Stimulated activated CD4-positive, alpha-beta T cell treated with anti-CD3 and anti-CD28 coated beads, Interleukin-15, amount 100 ng/mL, for 24 hours (primary cell): ENCODE results near the gene B4GALT2.

Experiments used
- DNase-seq: peaks from one replicate; pipeline ENCODE4 v3.0.0-alpha.2; 2020

Gene B4GALT2

DNA sequence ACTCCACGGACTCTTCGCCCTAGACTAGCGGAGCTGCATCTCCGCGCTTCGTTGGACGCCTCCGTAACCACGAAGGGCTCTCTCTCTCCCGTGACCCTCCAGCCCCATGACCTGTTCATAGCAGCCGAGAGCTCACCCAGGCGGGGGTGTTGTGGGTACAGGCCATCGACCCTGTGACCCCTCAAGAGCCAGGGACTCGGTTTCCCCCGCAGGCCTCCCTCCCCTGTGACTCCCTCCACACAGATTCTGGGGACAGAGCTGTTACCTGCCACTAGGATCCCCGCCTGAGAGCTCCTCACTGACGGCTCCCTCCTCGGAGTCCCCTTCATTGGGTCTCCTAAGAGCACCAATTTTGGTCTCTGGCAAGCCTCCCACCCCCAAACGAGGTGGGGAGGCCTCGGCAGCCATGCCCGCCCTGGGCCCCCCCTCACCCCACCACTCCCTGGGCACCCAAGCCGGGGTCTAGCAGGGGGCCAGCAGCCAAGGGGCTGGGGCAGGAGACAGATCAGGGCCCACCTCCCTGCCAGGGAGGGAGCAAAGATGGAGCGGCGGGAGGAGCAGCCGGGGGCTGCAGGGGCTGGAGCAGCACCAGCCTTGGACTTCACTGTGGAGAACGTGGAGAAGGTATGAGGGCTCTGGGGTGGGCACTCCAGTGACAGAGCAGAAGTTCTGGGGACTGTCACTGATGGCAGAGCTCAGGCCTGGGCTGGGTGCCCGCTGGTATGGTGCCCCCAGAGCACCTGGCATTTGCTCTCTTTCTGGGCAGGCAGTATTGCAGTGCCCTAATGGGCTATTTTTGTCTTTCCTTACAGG lies 31.7 kb upstream of the B4GALT2 start:
- DNase-seq: no peak

DNA sequence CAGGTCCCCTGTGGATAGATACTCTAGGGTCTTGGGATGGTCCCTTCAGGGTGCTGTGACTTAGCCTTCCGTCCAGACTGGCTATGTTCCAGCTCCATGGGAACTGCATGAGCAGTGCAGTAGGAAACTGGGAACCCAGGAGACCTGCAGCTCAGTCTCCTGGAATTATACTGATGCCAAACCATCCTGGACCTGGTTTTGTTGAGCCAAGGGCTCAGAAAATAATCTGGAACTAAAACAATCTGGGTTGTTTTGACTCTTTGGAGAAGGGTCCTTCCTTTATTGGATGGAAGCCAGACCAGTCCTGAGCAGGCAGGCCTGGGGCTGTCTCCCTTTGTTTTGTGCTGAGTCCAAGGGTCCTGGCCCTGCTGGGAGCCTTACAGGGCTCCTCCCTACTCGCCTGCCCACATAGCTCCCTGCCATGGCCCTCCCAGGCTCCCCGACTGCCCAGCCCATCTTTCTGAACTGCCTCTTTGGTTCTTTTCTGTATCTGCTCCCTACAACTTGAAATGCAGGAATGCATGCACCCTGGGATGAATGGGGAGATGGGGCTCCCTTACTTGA lies 31.1 kb upstream of the B4GALT2 start:
- no peak for DNase-seq

DNA sequence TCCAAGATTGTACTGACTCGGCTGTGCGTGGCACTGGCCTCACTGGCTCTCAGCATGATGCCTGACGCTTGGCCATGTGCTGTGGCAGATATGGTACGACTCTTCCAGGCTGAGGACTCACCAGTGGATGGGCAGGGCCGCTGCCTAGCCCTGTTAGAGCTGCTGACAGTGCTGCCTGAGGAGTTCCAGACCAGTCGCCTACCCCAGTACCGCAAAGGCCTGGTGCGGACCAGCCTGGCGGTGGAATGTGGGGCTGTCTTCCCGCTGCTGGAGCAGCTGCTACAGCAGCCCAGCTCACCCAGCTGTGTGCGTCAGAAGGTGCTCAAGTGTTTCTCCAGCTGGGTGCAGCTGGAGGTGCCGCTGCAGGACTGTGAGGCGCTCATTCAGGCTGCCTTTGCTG lies 29.3 kb upstream of the B4GALT2 start:
- DNase-seq: no peak

DNA sequence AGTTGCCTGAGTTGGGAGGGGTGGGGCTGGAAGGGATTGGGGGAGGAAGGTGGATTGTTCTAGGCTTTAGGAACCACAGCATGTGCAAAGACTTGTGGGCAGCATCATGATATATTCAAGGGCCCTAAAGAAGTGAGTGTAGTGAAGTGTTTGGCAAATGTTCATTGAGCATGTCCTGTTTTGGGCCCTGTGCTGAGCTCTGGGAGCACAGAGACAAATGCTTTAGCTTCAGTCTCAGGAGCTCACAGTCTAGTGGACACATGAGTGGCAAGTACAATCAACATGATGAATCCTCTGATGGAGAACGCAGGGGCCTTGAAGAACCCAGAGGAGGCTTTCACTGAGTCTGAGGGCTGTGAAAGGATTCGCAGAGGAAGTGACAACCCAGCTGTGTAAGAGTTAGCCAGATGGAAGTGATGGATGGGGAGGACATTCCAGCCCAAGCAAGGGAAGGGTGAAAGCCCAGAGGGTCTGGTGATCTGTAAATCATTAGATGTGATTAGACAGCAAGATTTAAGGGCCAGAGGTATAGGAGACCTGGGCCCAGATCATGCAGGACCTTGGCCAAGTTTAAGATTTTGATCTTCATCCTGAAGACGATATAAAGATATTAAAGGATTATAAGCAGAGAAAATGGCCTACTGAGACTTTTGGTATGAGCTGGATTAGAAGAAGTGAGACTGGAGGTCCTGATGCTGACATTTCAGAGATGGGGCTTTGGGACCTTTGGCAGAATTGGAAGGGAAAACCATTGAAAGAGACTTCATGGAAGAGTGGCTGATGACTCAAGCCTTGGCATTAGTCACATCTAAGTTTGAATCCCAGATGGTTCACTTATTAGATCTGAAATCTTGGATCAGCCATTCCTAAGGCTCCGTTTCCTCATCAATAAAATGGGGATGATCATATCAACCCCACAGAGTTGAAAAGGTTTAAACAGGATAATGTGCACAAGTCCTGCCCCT lies 27.7 kb upstream of the B4GALT2 start:
- no peak for DNase-seq

DNA sequence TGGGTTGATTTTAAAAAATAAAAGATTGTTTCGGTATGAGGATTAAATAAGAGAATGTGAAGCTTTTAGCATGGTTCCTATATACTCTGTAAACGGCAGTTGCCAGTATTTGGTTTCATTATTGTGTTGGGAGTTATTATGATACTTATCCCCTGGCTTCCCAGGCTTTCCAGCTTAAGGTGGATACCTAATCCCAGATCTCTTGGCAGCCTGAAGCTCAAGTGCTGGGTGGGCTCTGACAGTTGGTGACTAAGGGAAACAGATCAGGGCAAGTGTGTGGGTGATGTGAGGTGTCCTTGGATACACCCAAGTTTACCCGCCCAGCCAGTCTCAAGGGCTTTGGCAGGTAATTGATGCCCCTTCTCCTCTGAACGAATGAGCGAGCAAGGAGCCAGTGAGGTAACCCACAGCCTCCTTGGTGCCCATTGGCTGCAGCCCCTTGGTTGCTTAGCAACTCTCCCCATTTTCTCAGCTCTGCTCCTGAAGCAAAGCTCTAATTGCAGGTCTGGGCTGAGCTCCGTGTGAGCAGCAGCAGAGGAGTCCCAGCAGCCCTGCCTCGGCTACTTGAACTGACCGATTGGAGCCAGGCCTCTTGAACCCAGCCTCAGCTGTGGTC lies 26.2 kb upstream of the B4GALT2 start:
- DNase-seq: no peak

DNA sequence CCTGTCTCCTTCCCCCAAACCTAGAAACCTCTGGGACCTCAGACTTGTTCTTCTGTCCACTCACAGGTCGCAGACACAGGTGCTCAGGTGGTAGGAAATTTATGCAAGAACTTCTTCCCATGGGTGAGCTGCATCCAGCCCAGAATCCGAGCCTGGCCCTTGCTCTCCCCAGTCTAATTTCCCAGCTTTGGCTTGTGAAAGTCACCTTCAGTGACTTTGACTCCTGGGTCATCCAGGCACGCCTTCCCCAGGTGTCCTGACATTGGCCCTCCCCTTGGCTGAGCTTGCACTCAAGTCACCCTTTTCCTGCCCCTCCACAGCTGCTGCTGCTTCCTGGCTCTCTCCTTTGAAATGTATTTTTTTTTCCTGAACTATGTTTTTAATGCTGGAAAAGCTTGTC lies 25.6 kb upstream of the B4GALT2 start:
- DNase-seq: no peak

DNA sequence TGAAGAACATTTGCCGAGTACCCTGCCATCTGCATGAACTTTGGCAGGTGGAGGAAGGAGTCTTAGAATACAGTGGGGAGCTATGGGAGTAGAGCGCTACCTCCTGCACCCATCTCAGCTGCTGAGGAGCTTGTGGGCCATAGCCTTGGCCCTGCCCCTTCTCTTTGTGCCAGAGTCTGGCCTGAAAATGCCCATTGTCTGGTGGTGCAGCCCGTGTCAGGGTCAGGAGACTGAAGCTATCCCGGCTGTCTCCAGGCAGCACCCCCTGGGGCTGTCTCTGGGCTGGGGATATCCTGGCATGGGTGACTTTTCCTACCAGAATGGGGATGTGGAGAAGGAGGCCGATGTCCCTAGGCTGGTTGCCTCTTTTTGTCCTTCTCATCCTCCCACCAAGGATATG lies 25.0 kb upstream of the B4GALT2 start:
- DNase-seq: no peak

DNA sequence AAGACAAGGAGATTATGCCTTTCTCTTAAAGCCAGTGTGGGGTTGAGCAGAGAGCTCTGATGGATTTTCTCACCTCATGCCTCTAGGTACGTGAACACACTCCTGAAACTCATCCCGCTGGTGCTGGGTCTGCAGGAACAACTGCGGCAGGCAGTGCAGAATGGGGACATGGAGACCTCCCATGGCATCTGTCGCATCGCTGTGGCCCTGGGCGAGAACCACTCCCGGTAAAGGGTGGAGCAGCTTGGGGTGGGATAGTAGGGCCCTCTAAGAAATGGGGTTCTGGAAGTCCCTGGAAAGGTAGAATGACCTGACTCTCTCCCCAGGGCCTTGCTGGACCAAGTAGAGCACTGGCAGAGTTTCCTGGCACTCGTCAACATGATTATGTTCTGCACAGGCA lies 22.8 kb upstream of the B4GALT2 start:
- DNase-seq: no peak

DNA sequence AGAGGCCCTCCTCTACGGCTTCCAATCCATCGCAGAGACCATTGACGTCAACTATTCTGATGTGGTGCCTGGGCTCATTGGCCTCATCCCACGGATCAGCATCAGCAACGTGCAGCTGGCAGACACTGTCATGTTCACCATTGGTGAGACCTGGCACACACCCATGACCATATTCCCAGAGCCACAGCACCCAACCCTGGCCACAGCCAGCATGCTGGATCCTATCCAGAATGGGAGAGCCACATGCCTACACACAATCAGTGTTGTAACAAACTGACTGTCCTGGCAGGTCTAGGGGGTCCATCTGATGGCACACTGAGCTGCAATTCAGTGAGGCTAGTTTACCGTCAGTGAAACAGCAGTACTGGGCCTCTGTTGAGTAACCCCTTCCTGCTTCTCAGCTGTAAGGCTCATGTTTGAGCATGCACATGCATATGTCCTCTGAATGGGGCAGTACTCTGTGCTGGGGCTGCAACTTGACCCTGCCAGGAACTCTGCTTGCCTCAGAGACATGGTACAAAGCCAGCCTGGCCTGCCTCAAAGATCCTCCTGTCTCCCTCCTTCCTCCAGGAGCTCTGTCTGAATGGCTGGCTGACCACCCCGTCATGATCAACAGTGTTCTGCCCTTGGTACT lies 21.5 kb upstream of the B4GALT2 start:
- no peak for DNase-seq

DNA sequence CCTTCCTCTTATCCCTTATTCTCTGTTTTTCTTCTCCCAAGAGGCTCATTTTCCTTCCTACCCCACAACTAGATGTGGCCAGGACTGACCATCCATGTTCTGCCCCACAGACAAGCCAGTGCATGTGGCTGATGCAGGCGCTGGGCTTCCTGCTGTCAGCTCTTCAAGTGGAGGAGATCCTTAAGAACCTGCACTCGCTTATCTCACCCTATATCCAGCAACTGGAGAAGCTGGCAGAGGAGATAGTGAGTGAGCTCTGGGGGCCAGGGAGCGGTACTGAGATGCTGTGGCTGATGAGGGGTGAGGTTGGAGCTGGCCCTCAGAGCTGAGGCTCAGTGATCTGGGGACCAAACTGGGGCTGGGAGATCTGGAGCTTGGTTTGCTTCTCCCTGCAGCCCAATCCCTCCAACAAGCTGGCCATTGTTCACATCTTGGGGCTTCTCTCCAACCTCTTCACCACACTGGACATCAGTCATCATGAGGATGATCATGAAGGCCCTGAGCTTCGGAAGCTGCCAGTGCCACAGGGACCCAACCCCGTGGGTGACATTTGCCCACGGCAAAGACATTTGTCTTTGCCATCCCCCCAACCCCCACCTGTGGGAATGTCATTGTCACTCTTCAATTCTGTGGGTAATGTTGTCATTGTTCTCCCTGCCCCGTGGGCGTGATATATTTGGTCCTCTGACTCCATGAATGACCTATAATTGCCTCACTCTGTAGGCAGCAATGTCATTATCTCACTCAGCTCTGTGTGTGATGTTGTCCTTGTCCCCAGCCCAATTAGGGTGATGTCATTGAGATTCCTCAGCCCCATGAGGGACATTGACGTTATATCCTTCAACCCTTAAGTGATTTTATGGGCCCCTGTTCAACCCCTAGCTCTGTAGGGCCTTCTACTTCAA lies 20.4 kb upstream of the B4GALT2 start:
- DNase-seq: no peak

DNA sequence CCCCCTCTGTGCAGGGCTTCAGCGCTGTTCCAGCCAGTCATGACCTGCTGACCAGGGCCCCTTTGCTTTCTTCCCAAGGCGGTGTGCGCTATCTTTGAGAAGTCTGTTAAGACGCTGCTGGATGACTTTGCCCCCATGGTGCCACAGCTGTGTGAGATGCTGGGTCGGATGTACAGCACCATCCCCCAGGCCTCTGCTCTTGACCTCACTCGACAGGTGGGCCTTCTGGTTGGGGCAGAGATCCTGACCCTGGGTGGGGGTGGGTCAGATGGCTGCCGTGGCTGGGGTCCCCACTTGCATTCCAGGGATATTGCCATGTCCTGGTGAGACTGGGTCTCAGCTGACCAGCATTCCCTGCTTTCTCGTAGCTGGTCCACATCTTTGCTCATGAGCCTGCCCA lies 18.2 kb upstream of the B4GALT2 start:
- DNase-seq: no peak

DNA sequence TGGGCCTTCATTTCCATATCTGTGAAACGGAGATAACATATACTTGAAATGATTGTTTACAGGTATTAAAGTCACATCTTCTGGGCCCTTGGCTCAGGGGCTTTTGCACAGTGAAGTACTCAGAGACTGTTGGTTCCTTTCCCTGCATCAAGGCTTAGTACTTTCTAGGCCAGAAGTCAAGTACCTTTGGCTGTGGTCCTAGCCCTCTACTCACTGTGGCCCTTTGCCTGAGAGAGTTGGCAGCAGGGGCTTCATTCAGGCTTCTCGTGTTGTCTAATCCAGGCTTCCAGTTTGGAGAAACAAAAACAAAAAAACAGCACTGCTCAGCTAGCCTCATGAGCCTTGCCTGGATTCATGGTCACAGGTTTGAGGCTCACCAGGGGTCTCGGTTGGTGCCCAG lies 17.3 kb upstream of the B4GALT2 start:
- no peak for DNase-seq

DNA sequence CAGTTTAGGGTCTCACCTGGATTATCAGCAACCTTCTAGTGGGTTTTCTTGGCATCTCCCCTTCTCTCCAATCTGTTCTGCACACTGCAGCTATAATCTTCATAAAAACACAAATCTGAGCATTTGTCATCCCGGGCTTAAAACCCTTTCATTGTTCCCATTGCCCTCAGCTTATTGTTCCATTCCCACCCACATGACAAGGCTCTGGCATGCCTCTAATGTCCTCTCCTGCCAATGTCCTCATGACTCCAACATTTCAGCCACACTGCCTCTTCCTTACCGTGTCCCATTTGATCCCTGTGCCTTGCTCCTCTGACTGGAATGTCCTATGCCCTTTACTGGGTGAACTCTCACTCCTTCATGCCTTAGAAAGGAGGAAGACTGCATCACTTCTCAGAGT lies 16.7 kb upstream of the B4GALT2 start:
- no peak for DNase-seq

DNA sequence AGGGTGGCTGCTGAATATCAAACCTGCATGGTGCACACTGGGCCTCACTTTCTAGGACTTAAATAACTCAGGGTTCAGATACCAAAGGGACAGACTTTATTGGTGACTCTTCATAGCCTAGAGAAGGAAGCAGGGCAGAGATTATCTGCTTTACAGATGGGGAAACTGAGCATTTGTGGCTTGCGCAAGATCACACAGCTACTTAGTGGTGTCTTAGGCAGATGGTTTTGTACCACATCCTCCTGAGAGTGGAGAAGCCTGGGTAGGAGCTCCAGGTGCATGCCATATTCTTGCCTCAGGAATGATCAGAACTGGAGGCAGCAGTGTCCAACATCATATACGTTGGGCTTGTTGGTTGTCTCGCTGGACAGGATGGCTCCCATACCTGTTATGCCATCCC lies 16.0 kb upstream of the B4GALT2 start:
- no peak for DNase-seq

DNA sequence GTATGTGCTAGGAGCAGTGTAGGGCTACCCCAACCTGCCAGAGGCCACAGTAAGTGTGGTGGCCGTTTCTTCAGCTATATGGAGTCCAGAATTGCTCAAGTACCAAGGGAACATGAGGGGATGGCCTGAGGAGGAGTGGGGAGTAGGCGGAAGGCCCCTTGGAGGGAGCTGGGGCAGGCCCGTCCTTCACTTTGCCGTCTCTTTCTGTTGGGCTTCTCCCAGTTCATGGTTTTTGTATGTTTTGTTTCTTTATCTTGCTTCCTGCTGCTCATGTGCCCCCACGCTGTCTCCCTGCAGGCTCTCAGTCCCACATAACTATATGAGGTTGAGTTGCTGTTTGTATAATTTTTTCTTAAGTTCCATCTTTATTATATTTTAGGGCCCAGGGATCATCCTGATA lies 15.1 kb upstream of the B4GALT2 start:
- no peak for DNase-seq

DNA sequence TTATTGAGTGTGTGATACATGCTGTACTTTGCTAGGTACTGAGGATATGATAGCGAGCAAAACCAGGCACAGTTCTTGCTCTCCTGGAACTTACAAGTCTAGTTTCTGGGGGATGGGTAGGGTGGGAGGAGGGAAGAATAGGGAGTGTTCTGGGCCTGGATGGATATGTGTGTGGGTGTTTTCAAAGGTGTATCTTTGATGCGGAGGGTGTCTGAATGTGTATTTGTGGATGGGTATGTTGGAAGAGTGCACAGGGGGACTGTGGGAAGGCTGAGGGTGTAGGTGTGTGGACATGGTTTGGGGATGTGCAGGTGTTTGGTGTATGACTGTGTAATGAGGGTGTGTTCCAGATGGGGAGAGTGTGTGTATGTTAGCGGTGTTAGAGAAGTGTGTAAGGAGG lies 13.7 kb upstream of the B4GALT2 start:
- no peak for DNase-seq

DNA sequence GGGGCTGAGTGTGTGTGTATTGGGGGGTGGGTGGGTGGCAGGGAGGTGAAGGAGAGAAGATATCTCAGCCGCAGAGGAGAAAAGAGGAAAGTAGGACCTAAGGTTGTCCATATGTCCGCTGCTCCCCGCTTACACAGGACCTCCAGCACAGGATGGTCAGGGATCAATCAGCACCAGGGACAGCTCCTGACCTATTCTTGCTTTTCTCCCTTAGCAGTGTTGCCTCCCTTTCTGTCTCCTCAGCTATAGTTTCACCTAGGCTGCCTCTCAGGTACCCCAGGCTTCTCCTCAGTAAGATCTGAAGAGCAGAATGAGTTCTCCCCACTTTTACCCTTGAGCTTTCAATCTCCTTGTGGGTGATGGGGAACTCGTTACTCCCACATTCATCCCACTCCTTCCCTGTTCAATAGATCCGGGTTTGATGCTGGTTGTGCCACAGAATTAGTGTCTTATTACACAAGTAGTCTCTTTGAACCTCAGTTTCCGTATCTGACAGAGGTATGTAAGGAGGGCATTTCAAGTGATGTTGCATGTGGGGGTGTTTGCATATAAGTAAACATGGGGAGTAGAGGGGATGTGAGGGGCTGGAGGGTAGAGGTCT lies 10.6 kb upstream of the B4GALT2 start:
- DNase-seq: no peak

DNA sequence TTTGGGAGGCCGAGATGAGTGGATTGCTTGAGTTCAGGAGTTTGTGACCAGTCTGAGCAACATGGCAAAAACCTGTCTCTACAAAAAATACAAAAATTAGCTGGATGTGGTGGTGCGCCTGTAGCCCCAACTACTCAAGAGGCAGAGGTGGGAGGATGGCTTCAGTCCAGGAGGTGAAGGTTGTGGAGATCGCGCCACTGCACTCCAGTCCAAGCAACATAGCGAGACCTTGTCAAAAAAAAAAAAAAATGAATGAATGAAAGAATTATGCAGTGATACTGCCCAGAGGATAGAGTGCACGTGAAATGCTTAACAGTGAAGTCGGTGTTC lies 9.6 kb upstream of the B4GALT2 start:
- no peak for DNase-seq

DNA sequence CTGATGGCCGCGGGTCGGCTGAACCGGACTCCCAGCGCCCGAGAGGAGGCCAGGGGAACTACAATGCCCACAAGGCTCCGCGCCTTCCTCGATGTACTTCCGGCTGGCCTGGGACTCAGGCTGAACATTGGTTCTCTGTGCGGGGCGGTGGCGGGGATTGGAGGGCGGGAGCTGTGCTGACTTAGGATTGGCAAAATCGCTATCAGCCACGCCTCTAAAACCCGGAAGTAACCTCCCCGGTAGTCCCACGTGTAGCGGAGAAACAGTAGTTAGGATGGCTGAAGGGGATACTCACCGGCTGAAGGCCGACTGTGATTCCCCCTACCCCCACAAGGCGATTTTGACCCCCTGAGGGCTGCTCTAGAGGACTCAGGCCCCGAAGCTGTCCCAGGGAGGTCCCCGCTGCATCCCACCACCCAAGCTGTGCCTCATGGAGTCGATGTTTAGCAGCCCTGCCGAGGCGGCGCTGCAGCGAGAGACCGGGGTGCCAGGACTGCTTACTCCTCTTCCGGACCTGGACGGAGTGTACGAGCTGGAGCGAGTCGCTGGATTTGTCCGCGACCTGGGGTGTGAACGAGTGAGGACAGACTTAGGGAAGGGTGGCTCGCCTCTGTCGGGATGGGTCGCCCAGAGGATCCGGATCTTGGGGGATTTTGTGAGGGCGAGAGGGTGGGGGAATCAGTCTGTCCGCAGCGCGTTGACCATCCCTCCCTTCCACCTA lies 9.1 kb upstream of the B4GALT2 start, which contains the start of gene DPH2:
Gene DPH2 (plus strand): TSS at position 265 of the 721 bp plus-strand sequence. CDS start 166 bp downstream, at position 431.
- DNase-seq: peak; percentile 98

DNA sequence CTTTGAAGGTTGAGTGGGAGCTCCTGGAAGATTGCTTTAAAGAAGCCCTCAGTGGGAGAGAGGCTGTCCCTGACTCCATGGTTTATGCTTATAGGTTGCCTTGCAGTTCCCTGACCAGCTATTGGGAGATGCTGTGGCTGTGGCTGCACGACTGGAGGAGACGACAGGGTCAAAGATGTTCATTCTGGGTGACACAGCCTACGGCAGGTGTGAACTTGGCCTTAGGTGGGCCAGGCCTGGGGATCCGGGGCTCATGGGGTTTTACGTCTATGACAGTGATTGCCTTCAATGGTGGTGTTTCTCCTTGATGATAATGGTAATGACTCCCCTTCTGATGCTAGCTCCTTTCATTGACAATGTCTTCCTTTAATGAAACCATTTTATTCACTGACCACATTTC lies 8.5 kb upstream of the B4GALT2 start:
- no peak for DNase-seq

DNA sequence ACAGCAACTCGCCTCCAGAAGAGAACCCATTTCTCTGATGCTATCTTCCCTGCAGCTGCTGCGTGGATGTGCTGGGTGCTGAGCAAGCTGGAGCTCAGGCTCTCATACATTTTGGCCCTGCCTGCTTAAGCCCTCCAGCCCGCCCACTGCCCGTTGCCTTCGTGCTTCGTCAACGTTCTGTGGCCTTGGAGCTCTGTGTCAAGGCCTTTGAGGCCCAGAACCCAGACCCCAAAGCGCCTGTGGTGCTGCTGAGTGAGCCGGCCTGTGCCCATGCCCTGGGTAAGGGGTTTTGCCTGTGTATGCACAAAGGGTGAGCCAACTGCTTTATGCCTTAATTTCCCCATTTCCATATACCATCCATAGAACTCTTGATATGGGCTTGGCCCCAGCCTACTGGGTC lies 8.1 kb upstream of the B4GALT2 start:
- DNase-seq: no peak
